Measurements from ENCODE around the gene HBG1. TPM values are rescaled to one million over a fixed set of nuclear protein-coding genes. Genes with fewer than 3 reads are reported as not detected.
"Not testable (repeated sequence)": the region's sequence is repeated elsewhere in the genome, so short reads cannot be mapped to it uniquely, and the experiment has no call there.

HBG1 gene
- 2.3 TPM for total RNA-seq (2021; ENCODE audit: unreplicated experiment)
- polyA plus RNA-seq (2012; ENCODE audit: insufficient read length): not detected
- not detected for Bru-seq, nascent RNA
- BruChase-seq, experiment 1, labeled RNA remaining after a 2-hour chase: not detected
- not detected for BruChase-seq, experiment 2, labeled RNA remaining after a 6-hour chase
- long read RNA-seq: 0 reads

- CTCF ChIA-PET; ATAC-seq; in situ Hi-C loops (cut with HindIII; ENCODE audit: low pct_unique_long_range_greater_than_20kb, low sequenced_read_pairs): not testable (repeated sequence)
These were observed at the start of gene HBG1 for GRCh38 chr11:5249807-5250396. Gene HBG1, minus strand, starts transcription at chr11:5249857. Its CDS starts 53 bp downstream, at chr11:5249804.

DNA sequence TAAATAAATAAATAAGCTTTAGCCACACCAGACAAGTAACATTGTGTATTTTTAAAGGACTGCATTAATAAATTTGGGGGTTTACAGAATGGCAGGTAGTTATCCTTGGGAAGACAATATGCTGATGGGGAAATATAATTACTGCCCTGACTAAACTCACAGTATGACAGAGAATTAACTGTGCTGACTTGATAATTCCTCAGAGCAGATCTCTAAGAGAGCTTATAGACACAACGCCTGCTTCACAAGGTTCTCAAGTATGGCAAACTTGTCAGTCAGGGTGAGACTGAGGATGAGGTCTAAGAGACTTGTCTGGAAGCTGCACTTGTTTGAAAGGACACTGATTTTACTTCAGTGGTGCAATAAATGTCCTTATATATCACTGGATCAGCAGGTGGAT is 48.8 kb upstream of the HBG1 start:
- in situ Hi-C loops (cut with HindIII; ENCODE audit: low pct_unique_long_range_greater_than_20kb, low sequenced_read_pairs) (no loop called here), intact Hi-C loops (cut with micrococcal nuclease; ENCODE audit: unreplicated experiment) (no loop called here)
- Histone ChIP-seq H3K27me3 (ENCODE audit: control insufficient read depth, insufficient read depth, low read length) (peaks cover 5% of the 10 kb centered on the region; the same call in 1 of the 2 replicates), H3K27ac (ENCODE audit: low read length) (no peak overlapping the region), H3K36me3 (ENCODE audit: control insufficient read depth, insufficient read depth, low read length) (no peaks in the 10 kb centered on the region), H3K9me3 (ENCODE audit: control insufficient read depth, insufficient read depth, low read depth, low read length) (no peaks in the 10 kb centered on the region), H3K4me3 (ENCODE audit: low read depth in 2 of 2, low read length in 2 of 2) (no peak overlapping the region), H3K4me1 (ENCODE audit: control insufficient read depth, insufficient read depth, low read length) (no peaks in the 10 kb centered on the region)
- ChIA-PET CTCF (no interaction called here), POLR2A (no interaction called here)
- ATAC-seq (no peak), DNase-seq (ENCODE audit: low read depth, low spot score) (no peak)
- TF ChIP-seq TCF7L2 (IDR thresholded peaks at IDR 0.05; ENCODE audit: low read depth, low read length) (no peak), POLR2AphosphoS5 (IDR thresholded peaks at IDR 0.05; ENCODE audit: low read depth, low read length) (no peak), CTCF (IDR thresholded peaks at IDR 0.05) (no peak), SIN3A (IDR thresholded peaks at IDR 0.05; ENCODE audit: borderline replicate concordance, insufficient read depth, low read depth, low read length) (no peak)
- TF ChIP-seq, protein P1, sequence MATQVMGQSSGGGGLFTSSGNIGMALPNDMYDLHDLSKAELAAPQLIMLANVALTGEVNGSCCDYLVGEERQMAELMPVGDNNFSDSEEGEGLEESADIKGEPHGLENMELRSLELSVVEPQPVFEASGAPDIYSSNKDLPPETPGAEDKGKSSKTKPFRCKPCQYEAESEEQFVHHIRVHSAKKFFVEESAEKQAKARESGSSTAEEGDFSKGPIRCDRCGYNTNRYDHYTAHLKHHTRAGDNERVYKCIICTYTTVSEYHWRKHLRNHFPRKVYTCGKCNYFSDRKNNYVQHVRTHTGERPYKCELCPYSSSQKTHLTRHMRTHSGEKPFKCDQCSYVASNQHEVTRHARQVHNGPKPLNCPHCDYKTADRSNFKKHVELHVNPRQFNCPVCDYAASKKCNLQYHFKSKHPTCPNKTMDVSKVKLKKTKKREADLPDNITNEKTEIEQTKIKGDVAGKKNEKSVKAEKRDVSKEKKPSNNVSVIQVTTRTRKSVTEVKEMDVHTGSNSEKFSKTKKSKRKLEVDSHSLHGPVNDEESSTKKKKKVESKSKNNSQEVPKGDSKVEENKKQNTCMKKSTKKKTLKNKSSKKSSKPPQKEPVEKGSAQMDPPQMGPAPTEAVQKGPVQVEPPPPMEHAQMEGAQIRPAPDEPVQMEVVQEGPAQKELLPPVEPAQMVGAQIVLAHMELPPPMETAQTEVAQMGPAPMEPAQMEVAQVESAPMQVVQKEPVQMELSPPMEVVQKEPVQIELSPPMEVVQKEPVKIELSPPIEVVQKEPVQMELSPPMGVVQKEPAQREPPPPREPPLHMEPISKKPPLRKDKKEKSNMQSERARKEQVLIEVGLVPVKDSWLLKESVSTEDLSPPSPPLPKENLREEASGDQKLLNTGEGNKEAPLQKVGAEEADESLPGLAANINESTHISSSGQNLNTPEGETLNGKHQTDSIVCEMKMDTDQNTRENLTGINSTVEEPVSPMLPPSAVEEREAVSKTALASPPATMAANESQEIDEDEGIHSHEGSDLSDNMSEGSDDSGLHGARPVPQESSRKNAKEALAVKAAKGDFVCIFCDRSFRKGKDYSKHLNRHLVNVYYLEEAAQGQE (IDR thresholded peaks at IDR 0.05; ENCODE audit: insufficient read depth in 1 of 2, low read depth in 2 of 2, low read length in 1 of 2): no peak
- BruUV-seq (replicated peaks): no TSS peak

More at GRCh38 chr11:5249807-5250396, at the start of gene HBG1:
- H3K36me3 ChIP-seq (ENCODE audit: control insufficient read depth, insufficient read depth, low read length); H3K27me3 ChIP-seq (ENCODE audit: control insufficient read depth, insufficient read depth, low read length); H3K4me1 ChIP-seq (ENCODE audit: control insufficient read depth, insufficient read depth, low read length); BruUV-seq (replicated peaks); H3K4me3 ChIP-seq (ENCODE audit: low read depth in 2 of 2, low read length in 2 of 2); H3K9me3 ChIP-seq (ENCODE audit: control insufficient read depth, insufficient read depth, low read depth, low read length); intact Hi-C loops (cut with micrococcal nuclease; ENCODE audit: unreplicated experiment); POLR2A ChIA-PET; DNase-seq (ENCODE audit: low read depth, low spot score); H3K27ac ChIP-seq (ENCODE audit: low read length): not testable (repeated sequence)

DNA sequence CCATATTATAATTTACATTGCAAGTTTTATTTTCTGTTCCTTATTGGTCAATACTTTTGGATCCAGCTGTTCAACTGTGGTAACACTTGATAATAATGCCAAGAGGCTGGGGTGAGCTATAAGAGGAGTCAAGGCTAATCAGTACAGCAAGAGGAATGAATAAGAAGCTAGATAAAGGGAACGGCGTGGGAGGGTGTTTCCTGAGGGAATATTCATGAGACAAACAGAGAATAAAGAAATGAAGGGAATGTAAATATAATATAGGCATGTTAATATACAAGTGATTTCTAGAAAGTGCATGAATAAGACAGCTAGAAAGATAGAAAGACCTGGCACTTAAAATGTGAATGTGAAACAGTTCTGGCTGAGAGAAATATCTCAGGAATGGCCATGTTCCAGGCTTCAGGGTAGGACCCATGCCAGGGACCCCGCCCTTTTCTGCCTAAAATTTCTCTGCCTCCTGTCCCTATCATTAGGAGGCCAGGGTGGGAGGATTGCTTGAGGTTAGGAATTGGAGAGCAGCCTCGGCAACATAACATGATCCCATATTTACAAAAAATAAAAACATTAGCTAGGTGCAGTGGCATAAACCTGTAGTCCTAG is 48.2 kb upstream of the HBG1 start:
- POLR2A ChIA-PET: no interaction called here
- BruUV-seq (replicated peaks): no TSS peak
- intact Hi-C loops (cut with micrococcal nuclease; ENCODE audit: unreplicated experiment) (no loop called here), in situ Hi-C loops (cut with HindIII; ENCODE audit: low pct_unique_long_range_greater_than_20kb, low sequenced_read_pairs) (no loop called here)
- Histone ChIP-seq H3K27ac (ENCODE audit: low read length) (no peak overlapping the region), H3K4me1 (ENCODE audit: control insufficient read depth, insufficient read depth, low read length) (no peaks in the 10 kb centered on the region), H3K36me3 (ENCODE audit: control insufficient read depth, insufficient read depth, low read length) (no peaks in the 10 kb centered on the region), H3K9me3 (ENCODE audit: control insufficient read depth, insufficient read depth, low read depth, low read length) (no peaks in the 10 kb centered on the region), H3K4me3 (ENCODE audit: low read depth in 2 of 2, low read length in 2 of 2) (no peak overlapping the region), H3K27me3 (ENCODE audit: control insufficient read depth, insufficient read depth, low read length) (peaks cover 5% of the 10 kb centered on the region; the same call in 1 of the 2 replicates)
- CTCF ChIA-PET: no interaction called here
- DNase-seq (ENCODE audit: low read depth, low spot score) (no peak), ATAC-seq (no peak)
- TF ChIP-seq TCF7L2 (IDR thresholded peaks at IDR 0.05; ENCODE audit: low read depth, low read length) (no peak), CTCF (IDR thresholded peaks at IDR 0.05) (no peak), POLR2AphosphoS5 (IDR thresholded peaks at IDR 0.05; ENCODE audit: low read depth, low read length) (no peak), SIN3A (IDR thresholded peaks at IDR 0.05; ENCODE audit: borderline replicate concordance, insufficient read depth, low read depth, low read length) (no peak)
- TF ChIP-seq, protein P1 (IDR thresholded peaks at IDR 0.05; ENCODE audit: insufficient read depth in 1 of 2, low read depth in 2 of 2, low read length in 1 of 2): no peak
